ENCODE results near the gene ACTRT3. TPM values are rescaled to one million over a fixed set of nuclear protein-coding genes. Genes with fewer than 3 reads are reported as not detected.

The ACTRT3 gene
- total and polyA plus RNA-seq, 12 donors = 0.32 to 4.4 (median 1.7) TPM

GRCh38 chr3:169809230-169809795 is 40.0 kb upstream of the ACTRT3 start:
- Histone ChIP-seq H3K9me3 (replicated peaks in 1 of 3) (no peaks in the 10 kb centered on the region), H3K27ac (no peak overlapping the region), H3K4me1 (replicated peaks in 1 of 2) (peaks cover 3 to 9% of the 10 kb centered on the region in 2 donors), H3K27me3 (no peaks in the 10 kb centered on the region), H3K36me3 (replicated peaks in 1 of 2) (no peaks in the 10 kb centered on the region), H3K4me3 (no peak overlapping the region)
- 23 to 39% (median 36%) methylated on average over 2 of the region's 2 CpGs for WGBS, 4 donors
- TF ChIP-seq CTCF (IDR thresholded peaks at IDR 0.05) = no peak
- TF ChIP-seq POLR2A (IDR thresholded peaks at IDR 0.05) = no peak
- intact Hi-C loops (cut with DNase I) = no loop called here
- DNase-seq = no peak

GRCh38 chr3:169804681-169805080 is 35.3 kb upstream of the ACTRT3 start:
- no peak for DNase-seq
- Histone ChIP-seq H3K27me3 (no peaks in the 10 kb centered on the region), H3K4me1 (replicated peaks in 1 of 2) (no peaks in the 10 kb centered on the region), H3K4me3 (no peak overlapping the region), H3K9me3 (replicated peaks in 1 of 3) (no peaks in the 10 kb centered on the region), H3K27ac (no peak overlapping the region), H3K36me3 (replicated peaks in 1 of 2) (no peaks in the 10 kb centered on the region)
- no peak for TF ChIP-seq CTCF (IDR thresholded peaks at IDR 0.05)
- 87 to 96% (median 90%) methylated on average over 3 of the region's 3 CpGs for WGBS, 4 donors
- intact Hi-C loops (cut with DNase I) = no loop called here

- Histone ChIP-seq H3K4me1 (replicated peaks in 1 of 2) (no peaks in the 10 kb centered on the region), H3K27ac (no peak overlapping the region), H3K9me3 (replicated peaks in 1 of 3) (no peaks in the 10 kb centered on the region), H3K4me3 (no peak overlapping the region), H3K36me3 (replicated peaks in 1 of 2) (peaks cover 0 to 18% of the 10 kb centered on the region in 2 donors), H3K27me3 (no peaks in the 10 kb centered on the region)
- no peak for TF ChIP-seq CTCF (IDR thresholded peaks at IDR 0.05)
- TF ChIP-seq POLR2A (IDR thresholded peaks at IDR 0.05) = no peak
- intact Hi-C loops (cut with DNase I) = no loop called here
- WGBS, 4 donors = 98 to 100% (median 100%) methylated on average over 1 of the region's 1 CpG
- DNase-seq = no peak
Observed at GRCh38 chr3:169792359-169792758, 23.0 kb upstream of the ACTRT3 start.

- Histone ChIP-seq H3K4me1 (replicated peaks in 1 of 2) (no peaks in the 10 kb centered on the region), H3K27me3 (no peaks in the 10 kb centered on the region), H3K27ac (no peak overlapping the region), H3K36me3 (replicated peaks in 1 of 2) (peaks cover 0 to 30% of the 10 kb centered on the region in 2 donors), H3K9me3 (replicated peaks in 1 of 3) (no peaks in the 10 kb centered on the region), H3K4me3 (no peak overlapping the region)
- no peak for DNase-seq
- WGBS, 4 donors = 79 to 94% (median 89%) methylated on average over 4 of the region's 4 CpGs
- no peak for TF ChIP-seq CTCF (IDR thresholded peaks at IDR 0.05)
- no peak for TF ChIP-seq POLR2A (IDR thresholded peaks at IDR 0.05)
- intact Hi-C loops (cut with DNase I) = no loop called here
Observed at GRCh38 chr3:169790687-169791429, 21.5 kb upstream of the ACTRT3 start.
